ENCODE measurements around the gene SLC22A31. TPM values are rescaled to one million over a fixed set of nuclear protein-coding genes. Genes with fewer than 3 reads are reported as not detected.
A peak's percentile ranks its signal among the peaks of the same experiment; 100 is the strongest.

SLC22A31 gene
- total RNA-seq, 6 donors from 2014 or later = 71.0 to 320 (median 174) TPM

DNA sequence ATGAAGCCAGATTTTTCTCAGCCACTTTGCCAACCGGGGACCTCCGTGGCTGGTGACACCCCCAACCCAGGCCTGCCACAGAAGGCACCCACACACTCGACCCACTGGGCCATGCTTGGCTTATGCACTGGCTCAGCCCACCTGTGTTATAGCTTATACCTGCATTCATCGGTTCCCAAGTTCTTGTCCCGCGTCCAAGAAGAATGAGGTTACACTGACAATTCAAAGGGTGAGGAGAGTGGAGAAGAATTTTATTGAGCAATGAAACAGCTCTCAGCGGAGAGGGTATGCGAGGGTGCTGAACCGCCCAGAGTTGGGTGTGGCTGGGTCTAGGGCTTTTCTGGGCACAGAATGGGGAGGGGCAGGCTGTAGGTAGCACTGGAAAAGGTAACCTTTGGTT is 51.0 kb downstream of the SLC22A31 start:
- H3K27me3 ChIP-seq = no peaks in the 10 kb centered on the region
- H3K4me3 ChIP-seq = no peak overlapping the region
- 99% methylated on average over 9 of the region's 9 CpGs for WGBS, 2 donors
- peaks cover 0 to 11% (median under 1%) of the 10 kb centered on the region in 4 donors for H3K4me1 ChIP-seq
- no peak for ATAC-seq (ENCODE audit: low FRiP score in 2 of 2)
- no peak overlapping the region for H3K27ac ChIP-seq
- TF ChIP-seq POLR2A (IDR thresholded peaks at IDR 0.05) = no peak
- no peak for TF ChIP-seq POLR2AphosphoS5 (IDR thresholded peaks at IDR 0.05)
- TF ChIP-seq EP300 (IDR thresholded peaks at IDR 0.05) = no peak
- TF ChIP-seq, protein P1, sequence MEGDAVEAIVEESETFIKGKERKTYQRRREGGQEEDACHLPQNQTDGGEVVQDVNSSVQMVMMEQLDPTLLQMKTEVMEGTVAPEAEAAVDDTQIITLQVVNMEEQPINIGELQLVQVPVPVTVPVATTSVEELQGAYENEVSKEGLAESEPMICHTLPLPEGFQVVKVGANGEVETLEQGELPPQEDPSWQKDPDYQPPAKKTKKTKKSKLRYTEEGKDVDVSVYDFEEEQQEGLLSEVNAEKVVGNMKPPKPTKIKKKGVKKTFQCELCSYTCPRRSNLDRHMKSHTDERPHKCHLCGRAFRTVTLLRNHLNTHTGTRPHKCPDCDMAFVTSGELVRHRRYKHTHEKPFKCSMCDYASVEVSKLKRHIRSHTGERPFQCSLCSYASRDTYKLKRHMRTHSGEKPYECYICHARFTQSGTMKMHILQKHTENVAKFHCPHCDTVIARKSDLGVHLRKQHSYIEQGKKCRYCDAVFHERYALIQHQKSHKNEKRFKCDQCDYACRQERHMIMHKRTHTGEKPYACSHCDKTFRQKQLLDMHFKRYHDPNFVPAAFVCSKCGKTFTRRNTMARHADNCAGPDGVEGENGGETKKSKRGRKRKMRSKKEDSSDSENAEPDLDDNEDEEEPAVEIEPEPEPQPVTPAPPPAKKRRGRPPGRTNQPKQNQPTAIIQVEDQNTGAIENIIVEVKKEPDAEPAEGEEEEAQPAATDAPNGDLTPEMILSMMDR (IDR thresholded peaks at IDR 0.05) = no peak
- no peak for DNase-seq
- no peaks in the 10 kb centered on the region for H3K9me3 ChIP-seq
- peaks cover 6 to 52% (median 38%) of the 10 kb centered on the region in 4 donors for H3K36me3 ChIP-seq

DNA sequence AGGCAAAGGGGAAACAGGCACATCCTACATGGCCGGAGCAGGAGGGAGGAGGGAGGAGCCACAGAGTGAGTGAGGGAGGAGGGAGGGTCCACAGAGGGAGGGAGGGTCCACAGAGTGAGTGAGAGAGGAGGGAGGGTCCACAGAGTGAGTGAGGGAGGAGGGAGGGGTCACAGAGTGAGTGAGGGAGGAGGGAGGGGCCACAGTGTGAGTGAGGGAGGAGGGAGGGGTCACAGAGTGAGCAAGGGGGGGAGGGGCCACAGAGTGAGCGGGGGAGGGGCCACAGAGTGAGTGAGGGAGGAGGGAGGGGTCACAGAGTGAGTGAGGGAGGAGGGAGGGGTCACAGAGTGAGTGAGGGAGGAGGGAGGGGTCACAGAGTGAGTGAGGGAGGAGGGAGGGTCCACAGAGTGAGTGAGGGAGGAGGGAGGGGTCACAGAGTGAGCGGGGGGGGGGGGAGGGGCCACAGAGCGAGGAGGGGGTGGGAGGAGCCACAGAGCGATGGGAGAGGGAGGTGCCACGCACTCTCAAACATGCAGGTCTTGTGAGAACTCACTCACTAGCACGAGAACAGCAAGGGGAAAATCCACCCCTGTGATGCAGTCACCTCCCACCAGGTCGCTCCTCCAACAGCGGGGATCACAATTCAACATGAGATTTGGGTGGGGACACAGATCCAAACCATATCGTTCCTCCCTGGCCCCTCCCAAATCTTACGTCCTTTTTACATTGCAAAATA is 53.1 kb downstream of the SLC22A31 start:
- no peaks in the 10 kb centered on the region for H3K27me3 ChIP-seq
- ATAC-seq (ENCODE audit: low FRiP score in 2 of 2) (no peak), DNase-seq (no peak)
- H3K9me3 ChIP-seq = no peaks in the 10 kb centered on the region
- 79 to 86% methylated on average over 9 of the region's 11 CpGs for WGBS, 2 donors
- TF ChIP-seq POLR2AphosphoS5 (IDR thresholded peaks at IDR 0.05) (no peak), EP300 (IDR thresholded peaks at IDR 0.05) (no peak), POLR2A (IDR thresholded peaks at IDR 0.05) (no peak)
- TF ChIP-seq, protein P1 (IDR thresholded peaks at IDR 0.05) = no peak
- H3K4me3 ChIP-seq = no peak overlapping the region
- peaks cover 6 to 58% (median 50%) of the 10 kb centered on the region in 4 donors for H3K36me3 ChIP-seq
- H3K4me1 ChIP-seq = no peaks in the 10 kb centered on the region
- no peak overlapping the region for H3K27ac ChIP-seq

DNA sequence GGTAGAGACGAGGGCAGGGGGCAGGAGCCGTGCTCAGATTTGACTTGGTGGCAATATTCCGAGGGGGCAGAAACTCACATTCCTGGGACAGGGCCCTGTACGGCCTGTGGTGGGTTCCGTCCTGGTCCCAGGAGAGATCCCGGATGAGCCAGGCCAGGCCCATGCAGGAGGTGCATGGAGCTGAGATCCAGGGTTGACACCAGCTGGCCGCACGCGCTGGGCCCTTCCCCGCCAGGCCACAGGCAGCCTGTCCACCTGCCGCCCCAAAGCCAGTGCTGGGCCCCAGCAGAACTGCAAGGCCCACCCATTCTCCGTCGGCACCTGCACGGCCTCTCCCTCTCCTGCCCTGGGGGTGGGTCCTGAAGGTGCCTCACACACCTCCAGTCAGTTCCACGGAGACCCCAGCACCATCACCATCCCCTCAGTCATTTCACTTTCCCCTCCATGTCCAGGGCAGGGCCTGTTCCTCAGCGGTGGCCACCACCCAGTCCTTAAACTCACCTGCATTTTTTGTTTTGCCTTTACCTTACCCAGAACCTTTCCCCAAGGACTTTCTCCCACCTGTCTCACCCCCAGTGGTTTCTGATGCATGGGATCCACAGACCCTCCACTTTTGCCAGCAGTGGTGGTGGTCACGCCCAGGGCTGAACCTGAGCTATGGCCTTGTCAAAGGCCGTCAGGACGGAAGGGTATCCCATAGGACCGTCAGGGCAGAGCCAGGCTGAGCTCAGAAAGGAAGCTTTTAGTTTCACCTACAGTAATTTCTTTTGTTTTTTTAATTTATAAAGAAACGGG is 53.9 kb downstream of the SLC22A31 start:
- WGBS, 2 donors = 95 to 97% methylated on average over 19 to 20 of the region's 21 CpGs
- no peaks in the 10 kb centered on the region for H3K27me3 ChIP-seq
- no peak overlapping the region for H3K4me3 ChIP-seq
- peak in 1 of 2 donors; percentile 63 for DNase-seq
- H3K9me3 ChIP-seq = no peaks in the 10 kb centered on the region
- no peak overlapping the region for H3K27ac ChIP-seq
- no peaks in the 10 kb centered on the region for H3K4me1 ChIP-seq
- peaks cover 6 to 64% (median 56%) of the 10 kb centered on the region in 4 donors for H3K36me3 ChIP-seq
- ATAC-seq (ENCODE audit: low FRiP score in 2 of 2) = no peak
- no peak for TF ChIP-seq EP300 (IDR thresholded peaks at IDR 0.05)
- no peak for TF ChIP-seq POLR2A (IDR thresholded peaks at IDR 0.05)
- TF ChIP-seq, protein P1 (IDR thresholded peaks at IDR 0.05) = no peak
- no peak for TF ChIP-seq POLR2AphosphoS5 (IDR thresholded peaks at IDR 0.05)

Other genes starting within 250 kb of the SLC22A31 start
- gene CBFA2T3, start 223.3 kb downstream of the SLC22A31 start, total RNA-seq = 10 to 100 TPM in 4 of 6 donors, 1 to 10 TPM in 2; 2.7 to 33.5 (median 15.2) TPM
- gene ACSF3, start 106.7 kb downstream of the SLC22A31 start, total RNA-seq = 10 to 100 TPM; 30.2 to 97.4 (median 35.3) TPM
- 1 to 10 TPM in 3 of 6 donors, under 1 TPM in 3; 0.39 to 4.2 (median 1.2) TPM for gene CDH15, start 28.8 kb downstream of the SLC22A31 start, total RNA-seq
- gene ZNF778, start 17.2 kb upstream of the SLC22A31 start, total RNA-seq = 10 to 100 TPM; 12.3 to 50.1 (median 17.7) TPM